ENCODE results near the gene SMYD3. TPM values are rescaled to one million over a fixed set of nuclear protein-coding genes. Genes with fewer than 3 reads are reported as not detected.

SMYD3 gene
- total RNA-seq, 2 donors from 2014 or later, result 16.7 to 18.2 TPM

GRCh38 chr1:245704341-245704740 is 802.7 kb downstream of the SMYD3 start:
- intact Hi-C loops (cut with DNase I), result no loop called here
- no peak for DNase-seq (ENCODE audit: low spot score)

- no peak for DNase-seq (ENCODE audit: low spot score)
- intact Hi-C loops (cut with DNase I), result no loop called here
Observed at GRCh38 chr1:245702346-245702745, 804.7 kb downstream of the SMYD3 start.

GRCh38 chr1:245701631-245702030 is 805.4 kb downstream of the SMYD3 start:
- intact Hi-C loops (cut with DNase I), result no loop called here
- no peak for DNase-seq (ENCODE audit: low spot score)

- no peak for DNase-seq (ENCODE audit: low spot score)
- intact Hi-C loops (cut with DNase I), result no loop called here
Observed at GRCh38 chr1:245700631-245701030, 806.4 kb downstream of the SMYD3 start.

Other genes starting within 250 kb of the SMYD3 start
- 1 to 10 TPM; 6.9 to 7.3 TPM for gene TFB2M, start 59.0 kb upstream of the SMYD3 start, total RNA-seq
- 10 to 100 TPM; 27.9 to 29.8 TPM for gene CNST, start 59.2 kb upstream of the SMYD3 start, total RNA-seq
- gene SCCPDH, start 217.1 kb upstream of the SMYD3 start, total RNA-seq, result 10 to 100 TPM; 22.7 to 23.2 TPM